GM20431 (cell line): ENCODE data around the gene NPPA.

ENCODE experiments used
- in situ Hi-C: fragments of 300-500 bp; cut with MseI, MboI; formaldehyde crosslinking; loops from one replicate; pipeline ENCODE4 v1.15.0; 2020; ENCODE audit warnings: low sequenced_read_pairs; ENCODE audit not compliant: unreplicated experiment

The NPPA gene

DNA sequence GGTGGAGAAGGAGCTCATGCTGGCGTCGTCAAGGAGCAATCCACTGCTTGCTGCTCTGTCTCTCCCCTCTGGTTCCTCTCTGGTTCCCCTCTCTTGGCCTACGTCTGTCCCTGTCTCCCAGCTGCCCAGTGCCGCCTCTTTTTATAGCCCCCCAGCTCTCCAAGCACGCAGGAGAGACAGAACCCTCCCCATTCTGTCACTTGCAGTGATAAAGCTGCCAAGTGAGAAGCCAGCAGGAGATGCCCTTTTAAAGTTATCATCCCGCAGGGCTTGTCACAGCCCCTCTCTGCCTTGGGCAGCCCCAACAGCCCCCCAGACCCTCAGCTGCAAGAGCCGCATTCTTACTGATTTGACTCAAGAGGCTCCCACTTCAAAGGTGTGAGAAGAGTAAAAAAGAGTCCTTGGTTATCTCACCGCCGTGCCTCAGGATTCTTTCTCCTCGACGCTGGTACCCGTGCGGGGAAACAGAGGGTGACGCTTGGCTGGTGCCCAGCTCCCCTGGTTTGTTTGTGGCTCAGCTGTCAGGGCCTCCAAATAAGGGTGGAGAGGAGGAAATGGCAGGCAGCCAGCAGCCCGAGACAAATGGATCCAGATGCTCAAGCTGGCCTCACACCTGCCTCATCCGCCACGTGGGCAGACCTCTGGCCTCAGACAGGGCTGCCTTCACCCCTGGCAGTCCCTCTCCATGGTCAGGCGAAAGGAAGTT is at the start of gene NPPA:
TSS of gene NPPA (minus strand) at position 117 of the 706 bp plus-strand sequence. CDS start at position 18, 99 bp downstream.
- in situ Hi-C loops: loop anchor here (10.0 kb wide), 1 partner anchor 47 kb away; no protein-coding TSS in a partner anchor

DNA sequence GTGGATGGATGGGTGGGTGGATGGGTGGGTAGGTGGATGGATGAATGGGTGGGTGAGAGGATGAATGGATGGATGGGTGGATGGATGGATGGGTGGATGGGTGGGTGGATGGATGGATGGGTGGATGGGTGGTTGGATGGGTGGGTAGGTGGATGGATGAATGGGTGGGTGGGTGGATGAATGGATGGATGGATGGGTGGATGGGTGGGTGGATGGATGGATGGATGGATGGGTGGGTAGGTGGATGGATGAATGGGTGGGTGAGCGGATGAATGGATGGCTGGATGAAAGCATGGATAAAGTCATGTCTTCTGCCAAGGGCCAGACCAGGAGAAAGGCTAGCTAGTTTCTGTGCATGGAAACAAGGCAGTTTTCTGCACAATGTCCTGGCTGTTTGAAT is 46.9 kb upstream of the NPPA start:
- in situ Hi-C loops: loop anchor here (10.0 kb wide), 1 partner anchor 50 kb away; the partner anchor contains the start of gene NPPA

DNA sequence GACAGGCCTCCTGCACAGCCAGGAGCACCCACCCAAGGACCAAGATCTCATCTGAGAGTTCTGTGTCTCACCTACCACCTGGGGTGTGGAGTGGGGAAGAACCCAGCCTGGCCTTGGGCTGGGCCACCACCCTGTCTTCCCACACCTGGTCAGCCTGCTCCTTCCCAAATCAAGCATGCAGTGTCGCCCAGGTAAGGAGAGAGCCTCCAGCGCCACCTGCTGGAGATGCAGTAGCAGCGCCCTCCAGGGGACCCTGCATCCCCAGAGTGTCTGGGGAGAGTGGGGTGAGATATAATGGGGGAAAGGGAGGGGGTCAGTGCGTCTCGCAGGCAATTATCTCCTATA is 46.3 kb upstream of the NPPA start:
- in situ Hi-C loops: loop anchor here (10.0 kb wide), 1 partner anchor 49 kb away; the partner anchor contains the start of gene NPPA

DNA sequence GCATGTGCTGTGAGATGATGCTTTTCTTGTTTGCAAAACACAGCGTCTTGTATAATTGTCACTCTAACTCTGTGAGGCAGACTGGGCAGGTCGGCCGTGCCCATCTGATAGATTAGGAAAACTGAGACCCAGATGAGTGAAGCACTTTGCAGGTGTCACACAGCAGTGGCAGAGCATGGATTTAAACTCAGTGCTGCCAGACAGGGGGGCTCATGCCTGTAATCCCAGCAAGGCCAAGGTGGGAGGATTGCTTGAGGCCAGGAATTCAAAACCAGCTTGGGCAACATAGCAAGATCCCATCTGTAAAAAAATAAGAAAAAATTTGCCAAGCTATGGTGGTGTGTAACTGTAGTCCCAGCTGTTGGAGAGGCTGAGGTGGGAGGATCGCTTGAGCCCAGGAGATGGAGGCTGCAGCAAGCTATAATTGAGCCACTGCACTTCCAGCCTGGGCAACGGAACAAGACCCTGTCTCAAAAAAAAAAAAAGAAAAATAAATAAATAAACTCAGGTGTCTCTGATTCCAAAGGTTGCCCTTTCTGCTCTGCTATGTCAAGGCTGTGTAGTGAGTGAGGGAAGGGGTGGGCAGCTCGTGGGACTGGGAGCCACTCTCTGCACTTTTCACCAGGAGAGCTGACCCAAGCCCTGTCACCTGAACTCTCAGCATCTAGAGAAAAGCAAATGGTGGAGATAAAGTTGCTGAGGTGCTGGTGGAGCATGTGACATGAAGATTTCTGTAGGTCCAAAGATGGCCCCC is 44.0 kb upstream of the NPPA start:
- in situ Hi-C loops: loop anchor here (10.0 kb wide), 1 partner anchor 47 kb away; the partner anchor contains the start of gene NPPA

DNA sequence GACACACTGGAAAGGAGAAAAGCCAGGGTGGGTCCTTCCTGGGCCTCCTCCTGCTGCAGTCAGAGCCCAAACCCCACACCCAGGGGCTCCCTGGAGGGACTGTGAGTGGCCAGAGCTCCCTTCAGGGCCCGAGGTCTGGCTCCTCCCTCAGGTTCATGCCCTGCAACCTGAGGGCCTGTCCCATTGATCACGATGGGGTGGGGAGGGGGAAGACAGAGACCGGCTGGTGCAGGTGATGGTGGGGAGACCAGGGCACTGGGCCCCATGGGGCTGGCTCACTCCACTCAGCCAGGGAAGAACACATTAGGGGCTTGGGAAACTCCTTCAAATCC is 41.3 kb upstream of the NPPA start:
- in situ Hi-C loops: no loop called here

DNA sequence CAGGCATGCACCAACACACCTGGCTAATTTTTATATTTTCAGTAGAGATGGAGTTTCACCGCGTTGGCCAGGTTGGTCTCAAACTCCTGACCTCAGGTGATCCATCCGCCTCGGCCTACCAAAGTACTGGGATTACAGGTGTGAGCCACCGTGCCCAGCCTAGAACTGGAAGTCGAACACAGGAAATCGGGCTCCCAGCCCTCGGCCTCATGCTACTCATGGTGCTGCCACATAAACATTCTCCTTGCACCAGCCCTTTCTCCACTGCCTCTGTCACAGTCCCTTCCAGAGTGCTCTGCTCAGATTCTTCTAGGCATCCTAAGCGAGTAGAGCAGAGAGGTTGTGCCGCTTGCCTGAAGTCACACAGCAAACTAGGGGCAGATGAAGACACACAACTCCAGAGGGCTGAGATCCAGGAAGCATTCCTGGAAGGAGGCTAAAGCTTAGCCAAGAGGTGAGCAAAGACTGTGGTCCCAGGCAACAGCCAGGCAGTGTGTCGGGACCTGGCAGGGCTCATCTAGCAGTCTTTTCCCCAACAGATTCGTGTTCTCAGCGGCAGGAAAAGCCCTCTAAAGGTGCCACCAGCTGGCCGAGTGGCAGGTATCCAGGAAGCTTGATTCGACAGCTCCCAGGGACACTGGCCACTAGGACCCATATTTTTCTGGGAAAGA is 40.8 kb upstream of the NPPA start:
- in situ Hi-C loops: no loop called here

DNA sequence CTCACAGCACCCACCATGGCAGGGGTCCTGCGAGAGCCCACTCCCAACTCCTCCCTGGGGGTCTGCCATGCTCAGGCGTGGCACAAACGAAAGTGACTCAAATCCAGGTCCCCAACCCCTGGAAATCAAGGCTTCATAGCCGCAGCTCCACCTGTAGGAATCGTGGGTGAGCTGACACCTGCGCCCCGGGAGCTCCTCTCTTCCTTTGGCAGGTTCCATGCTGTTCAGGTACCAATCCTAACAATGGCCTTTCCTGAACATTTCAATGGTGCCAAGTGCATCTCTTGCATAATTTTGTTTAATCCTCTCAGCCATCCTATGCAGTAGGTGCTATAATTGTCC is 40.1 kb upstream of the NPPA start:
- in situ Hi-C loops: no loop called here

DNA sequence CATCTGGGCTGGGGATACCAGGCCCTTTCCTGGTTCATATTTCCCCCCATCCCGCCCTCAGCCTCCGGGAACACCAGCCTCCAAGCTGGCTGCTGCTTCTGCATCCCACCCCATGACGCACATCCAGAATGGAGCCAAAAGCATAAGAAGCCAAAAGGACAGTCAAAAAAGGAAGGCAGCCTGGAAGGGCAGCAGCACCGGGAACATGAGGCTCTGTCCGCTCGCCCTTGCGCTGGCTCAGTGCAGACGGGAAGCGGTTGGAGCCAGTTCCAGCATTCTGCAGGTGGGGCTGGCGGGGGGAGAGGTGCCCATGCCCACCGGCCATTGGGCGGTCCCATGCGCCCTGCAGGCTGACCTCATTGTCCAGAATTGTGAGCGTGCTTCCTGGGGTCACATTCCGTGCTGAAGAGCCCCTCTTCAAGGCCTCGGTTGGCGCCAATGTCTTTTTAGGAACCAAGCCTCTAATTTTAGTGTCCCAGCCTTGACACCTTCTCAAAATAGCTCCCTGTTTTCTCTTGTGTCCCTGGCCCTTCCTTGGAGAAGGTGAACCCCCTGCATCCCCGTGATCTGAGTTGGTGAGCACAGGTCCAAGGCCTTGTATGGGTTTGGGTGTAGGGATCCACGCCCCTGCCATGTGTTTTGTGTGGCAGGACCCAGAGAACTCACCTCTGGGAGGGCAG is 39.5 kb upstream of the NPPA start:
- in situ Hi-C loops: no loop called here

DNA sequence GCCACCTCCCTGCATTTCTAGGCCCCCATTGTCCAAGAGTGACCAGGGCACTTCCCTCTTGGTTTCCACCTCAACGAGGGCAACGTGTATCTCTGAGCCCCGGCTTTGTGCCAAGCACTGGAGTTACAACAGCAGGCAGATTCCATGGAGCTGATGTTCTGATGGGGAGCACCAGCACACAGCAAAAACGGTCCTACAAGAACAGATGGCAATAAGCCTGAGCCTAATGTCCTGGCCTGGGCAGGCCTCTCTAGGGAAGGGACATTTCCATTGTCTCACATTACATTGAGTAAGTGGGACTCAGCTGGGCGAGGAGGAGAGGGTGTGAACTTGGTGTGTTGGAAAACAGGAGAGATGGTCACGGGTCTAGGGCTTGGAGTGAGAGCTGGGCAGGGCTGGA is 38.3 kb upstream of the NPPA start:
- in situ Hi-C loops: no loop called here

DNA sequence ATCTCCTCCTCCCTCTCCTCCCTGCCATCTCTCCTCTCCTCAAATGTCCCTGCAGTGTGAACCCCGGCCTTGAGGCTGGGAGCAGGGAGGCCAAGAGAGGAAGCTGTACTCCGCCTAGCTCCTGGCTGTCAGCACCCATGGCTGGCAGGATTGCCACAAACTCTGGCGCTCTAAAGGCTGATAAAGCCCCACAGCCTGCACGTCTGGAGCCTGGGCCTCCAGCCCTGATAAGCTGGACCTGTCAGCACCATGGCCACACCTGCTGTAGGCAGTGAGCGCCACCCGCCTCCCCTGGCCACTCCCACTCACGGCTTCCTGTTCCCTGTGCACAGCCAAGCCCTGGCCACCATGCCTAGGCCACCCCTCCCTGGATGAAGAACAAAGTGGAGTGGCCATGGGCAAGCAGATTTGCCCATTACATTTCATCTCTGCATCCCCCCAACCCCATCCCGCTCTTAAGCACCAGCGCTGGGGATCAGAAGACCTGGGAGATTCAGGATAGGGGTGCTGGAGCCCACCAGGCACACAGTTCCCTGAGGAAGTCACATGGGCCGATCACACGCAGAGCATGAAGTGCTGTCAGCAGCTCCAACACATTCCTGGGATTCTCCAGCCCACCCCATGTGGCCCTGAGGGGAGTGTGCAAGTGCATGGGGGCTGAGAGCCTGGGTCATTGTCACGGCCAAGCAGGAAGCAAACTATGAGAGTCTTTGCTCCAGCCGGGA is 35.4 kb upstream of the NPPA start:
- in situ Hi-C loops: no loop called here

DNA sequence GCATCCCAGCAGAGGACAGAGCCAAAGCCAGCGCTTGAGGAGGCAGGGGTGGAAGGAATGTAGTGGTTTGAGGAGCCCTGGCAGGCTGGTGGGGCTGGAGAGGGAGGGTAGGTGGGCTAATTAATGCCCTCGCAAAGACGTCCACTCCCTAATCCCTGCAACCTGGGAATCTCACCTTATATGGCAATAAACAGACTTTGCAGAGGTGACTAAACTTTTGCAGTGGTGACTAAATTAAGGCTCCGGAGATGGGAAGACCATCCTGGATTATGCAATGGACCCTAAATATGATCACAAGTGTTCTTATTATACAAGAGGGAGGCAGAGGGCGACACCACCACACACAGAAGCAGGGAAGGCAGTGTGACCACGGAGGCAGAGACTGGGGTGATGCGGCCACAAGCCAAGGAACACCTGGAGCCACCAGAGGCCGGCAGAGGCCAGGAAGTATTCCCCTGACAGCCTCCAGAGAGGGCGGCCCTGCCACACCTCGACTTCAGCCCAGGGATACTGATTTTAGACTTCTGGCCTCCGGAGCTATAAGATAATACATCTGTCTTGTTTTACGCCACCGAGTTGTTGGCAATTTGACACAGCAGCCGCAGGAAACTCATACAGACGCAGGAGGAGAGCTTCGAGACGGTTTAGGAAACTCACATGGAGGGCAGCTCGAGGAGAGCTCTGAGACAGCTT is 34.3 kb upstream of the NPPA start:
- in situ Hi-C loops: no loop called here

DNA sequence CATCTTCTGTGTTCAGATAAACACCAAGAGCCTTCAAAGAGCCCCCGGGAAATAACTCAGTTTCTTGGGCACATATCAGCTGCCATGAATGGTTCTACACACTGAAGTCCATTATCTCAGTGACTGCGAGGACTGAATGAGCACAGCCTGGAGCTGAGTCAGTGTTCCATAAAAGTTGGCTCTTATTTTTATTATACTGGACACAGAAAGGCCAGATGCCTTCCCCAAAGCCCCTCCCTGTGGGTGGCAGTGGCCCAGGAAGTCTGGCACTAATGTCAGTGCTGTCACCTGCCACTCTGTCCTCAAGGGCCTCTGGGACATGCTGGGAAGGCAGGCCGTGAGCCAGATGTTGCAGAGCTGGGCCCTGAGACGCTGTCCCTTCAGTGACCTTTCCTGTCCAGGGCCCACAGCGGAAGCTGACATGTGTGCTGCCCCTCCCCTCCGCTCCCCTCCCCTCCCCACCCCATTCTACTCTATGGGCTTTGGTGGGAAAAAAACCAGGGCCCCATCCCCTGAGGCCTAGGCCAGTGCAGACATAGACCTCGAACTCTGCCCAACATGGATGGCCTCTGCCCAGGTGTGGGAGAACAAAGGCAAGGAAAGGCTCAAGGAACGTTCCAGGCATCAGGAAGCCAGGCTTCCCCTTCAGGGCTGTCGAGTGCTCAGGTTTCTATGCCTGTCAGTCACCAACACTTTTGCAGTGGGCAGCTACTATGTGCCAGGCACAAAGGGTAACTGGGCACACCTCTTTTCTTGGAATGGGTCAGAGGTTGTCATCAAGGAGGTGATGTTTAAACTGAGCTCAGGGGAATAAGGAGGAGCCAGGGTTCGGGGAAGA is 33.5 kb upstream of the NPPA start:
- in situ Hi-C loops: no loop called here

DNA sequence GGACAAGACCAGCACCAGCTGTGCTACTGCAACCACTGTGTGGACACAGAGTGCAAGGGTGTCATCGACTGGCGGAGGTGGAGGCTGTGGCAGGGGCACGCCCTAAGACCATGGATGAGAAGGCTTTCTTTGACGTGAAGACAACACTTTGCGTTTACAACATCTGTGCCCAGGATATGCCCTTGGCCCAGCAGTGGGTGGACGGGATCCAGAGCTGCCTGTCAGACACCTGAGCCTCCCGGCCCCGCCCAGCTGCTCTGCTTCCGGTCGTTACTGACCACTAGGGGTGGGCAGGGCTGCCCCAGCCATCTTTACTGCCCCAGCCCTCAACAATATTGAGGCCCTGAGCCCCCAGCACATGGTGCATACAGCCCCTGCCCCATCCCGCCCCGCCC is 32.6 kb upstream of the NPPA start:
- in situ Hi-C loops: no loop called here

DNA sequence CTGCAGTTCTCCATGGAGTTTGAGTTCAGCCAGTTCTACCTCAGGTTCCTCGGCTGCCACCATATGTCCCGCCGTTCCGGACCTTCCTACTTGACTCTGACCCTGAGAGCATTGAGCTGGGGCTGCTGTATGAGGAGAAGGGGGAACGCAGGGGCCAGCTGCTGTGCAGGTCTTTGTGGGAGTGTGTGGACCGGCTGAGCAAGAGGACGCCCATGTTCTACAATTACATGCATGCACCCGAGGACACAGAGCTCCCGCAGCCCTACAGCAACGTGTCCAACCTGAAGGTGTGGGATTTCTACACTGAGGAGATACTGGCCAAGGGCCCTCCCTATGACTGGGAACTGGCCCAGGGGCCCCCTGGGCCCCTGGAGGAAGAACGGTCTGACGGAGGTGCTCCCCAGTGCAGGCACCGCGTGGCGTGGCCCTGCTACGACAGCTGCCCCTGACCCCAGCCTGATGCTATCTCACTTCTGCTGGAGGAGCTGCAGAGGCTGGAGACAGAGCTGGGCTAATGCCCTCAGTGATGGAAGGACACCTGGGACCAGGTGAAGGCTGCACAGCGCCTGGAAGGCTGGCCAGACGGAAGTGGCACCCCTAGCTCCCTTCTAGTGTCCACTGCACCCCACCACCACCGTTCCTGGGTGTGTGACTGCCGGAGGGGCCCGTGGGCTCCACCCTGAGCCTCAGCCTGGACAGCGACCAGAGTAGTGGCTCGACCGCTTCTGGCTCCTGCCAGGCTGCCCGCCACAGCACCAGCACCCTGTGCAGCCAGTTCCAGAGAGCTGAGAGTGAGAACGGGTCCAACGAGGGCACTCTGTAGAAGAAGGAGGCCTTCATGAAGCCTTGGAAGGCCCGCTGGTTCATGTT is 32.0 kb upstream of the NPPA start:
- in situ Hi-C loops: no loop called here

DNA sequence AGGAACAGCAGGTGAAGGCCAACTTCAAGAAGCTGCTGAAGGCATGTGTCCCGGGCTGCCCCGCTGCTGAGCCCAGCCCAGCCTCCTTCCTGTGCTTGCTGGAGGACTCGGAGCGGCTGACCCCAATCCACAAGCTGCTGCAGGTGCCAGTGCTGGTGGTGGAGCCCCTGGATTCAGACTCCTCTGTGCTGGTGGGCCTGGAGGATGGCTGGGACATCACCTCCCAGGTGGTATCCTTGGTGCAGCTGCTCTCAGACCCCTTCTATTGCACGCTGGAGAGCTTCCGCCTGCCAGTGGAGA is 31.3 kb upstream of the NPPA start:
- in situ Hi-C loops: no loop called here

DNA sequence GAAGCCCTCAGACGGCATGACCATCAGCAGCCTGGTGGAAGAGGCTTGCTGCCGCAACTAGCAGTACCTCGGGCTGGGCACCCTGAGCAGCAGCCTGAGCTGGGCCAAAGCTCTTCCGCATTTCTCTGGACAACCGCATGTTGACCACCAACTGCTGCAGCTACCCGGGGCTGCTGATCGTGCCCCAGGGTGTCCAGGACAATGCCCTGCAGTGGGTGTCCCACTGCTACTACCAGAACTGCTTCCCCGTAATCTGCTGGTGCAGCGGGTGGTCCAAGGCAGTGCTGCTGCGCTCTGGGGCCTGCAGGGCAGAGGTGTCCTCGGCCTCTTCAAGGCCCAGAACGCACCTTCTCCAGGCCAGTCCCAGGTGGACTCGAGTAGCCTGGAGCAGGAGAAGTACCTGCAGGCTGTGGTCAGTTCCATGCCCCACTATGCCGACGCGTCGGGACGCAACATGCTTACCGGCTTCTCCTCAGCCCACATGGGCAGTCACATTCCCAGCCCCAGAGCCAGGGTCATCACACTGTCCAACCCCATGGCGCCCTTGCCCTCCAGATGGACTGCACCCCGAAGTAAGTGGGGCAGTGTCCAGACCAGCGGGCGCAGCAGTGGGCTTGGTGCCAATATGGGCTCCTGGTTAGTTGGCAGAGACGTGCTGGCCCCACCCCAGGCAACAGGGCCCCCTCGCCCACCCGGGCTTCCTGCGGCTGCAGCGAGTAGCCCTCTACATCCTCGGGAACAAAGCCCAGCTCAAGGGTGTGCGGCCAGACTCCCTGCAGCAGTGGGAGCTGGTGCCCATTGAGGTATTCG is 30.7 kb upstream of the NPPA start:
- in situ Hi-C loops: no loop called here

DNA sequence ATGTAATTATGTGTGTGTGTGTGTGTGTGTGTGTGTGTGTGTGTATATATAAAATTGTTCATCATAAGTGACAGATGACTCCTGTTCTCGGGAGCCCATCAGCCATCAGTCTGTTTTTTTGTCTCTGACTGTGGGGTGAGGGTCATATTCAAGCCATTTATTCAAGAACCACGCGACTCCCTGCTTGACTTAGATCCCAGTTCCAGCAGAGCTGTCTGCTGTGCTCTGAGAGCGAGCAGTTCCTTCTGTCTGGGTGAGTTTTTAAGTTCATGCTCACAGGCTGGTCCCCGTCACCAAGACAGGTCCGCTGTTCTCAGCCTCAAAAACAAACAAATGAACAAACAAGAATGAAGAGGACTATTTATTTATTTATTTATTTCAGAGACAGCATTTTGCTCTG is 29.5 kb upstream of the NPPA start:
- in situ Hi-C loops: no loop called here
